ENCODE data around the gene TAF1B.

TAF1B gene

DNA sequence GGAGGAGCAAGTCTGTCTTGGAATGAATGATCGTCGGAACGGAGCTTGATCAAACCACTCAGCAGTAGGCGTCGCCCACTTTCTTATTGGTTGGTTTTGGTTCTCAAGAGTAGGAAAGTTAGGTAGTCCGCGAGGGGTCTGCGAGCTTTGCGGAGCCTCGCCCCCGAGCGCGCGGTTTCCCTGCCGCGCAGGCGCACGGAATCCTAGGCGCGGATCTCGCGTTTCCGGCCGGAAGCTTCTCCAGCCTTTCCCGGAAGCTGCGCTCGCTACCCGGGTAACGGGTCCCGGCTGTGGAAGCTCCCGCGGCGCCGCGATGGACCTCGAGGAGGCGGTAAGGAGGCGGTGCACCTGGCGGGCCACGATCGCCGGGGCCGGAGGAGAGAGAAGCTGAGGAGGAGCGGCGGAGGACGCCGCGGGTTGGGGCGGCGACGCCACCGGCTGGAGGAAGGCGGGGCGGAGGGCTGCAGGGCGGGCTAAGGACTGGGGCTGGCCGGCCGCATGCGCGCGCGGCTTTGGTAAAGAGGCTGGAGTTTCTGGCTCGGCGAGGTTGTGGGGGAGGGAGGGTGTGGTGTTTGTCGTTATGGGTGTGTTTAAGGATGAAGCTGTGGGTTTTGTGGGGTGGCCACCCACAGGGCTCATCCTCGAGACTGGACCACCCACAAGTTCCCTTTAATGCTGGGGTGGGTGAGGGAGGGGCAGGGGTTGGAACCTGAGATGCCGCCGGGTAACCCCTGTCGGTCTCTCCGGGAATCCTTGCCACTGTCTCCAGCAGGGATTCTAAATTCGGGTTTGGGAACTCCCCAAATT, at the start of gene TAF1B:
TSS of gene TAF1B (plus strand) at position 246 of the 807 bp plus-strand sequence. CDS start at position 314, 68 bp downstream.
- peak; percentile 89 for DNase-seq

DNA sequence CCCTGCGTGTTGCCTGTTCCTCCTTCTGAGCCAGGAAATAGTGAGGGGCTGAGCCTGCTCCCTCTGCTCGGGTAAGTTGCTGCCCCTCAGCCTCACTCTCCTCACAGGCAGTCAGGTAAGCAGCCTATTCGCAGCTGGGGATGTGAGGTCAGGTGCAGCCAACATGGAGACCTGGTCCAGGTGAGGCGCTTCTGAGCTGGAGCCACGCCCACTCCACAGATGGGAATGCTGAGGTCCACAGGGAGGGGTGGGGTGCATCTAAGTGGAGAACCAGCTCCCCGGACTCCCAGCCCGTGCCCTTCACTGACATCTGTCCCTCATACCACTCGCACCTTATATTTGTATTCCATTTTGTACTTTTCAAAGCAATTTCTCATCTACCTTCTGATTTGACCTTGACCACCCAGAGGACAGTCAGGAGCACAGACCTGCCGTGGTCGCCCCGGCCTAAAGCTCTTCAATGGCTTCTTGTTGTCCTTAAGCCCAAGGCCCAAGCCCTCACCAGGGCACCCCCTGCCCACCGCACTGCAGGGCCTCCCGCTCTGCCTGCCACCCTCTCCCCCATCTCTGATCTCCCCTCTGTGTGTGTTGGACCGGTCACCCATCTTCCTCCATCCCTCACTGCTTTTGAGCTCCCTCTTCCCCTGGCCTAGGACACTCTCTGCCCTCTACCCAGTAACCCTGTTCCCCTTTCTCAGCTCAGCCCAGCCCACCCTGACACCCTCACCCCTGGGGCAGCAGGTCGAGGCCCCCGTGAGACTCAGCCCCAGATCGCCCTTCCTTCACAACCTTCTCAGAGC, 49.2 kb upstream of the TAF1B start:
- no peak for DNase-seq

DNA sequence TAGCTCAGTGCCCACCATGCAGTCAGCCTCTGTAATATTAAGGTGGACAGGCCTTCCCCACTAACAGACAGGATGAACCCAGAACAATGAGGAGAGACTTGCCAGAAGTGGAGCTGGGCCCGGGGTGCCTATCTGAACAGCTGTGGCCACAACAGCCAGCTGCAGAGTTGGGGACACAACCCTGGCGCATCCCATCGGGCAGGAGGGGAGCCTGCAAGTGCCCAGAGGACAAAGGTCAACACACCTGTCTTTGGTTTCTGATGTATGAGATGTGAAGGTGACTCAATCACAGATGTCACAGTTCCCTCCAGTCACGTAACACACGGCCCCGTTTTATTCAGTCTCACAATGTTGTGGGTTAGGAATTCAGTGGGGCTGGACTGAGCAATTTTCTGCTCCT, 48.2 kb upstream of the TAF1B start:
- no peak for DNase-seq

DNA sequence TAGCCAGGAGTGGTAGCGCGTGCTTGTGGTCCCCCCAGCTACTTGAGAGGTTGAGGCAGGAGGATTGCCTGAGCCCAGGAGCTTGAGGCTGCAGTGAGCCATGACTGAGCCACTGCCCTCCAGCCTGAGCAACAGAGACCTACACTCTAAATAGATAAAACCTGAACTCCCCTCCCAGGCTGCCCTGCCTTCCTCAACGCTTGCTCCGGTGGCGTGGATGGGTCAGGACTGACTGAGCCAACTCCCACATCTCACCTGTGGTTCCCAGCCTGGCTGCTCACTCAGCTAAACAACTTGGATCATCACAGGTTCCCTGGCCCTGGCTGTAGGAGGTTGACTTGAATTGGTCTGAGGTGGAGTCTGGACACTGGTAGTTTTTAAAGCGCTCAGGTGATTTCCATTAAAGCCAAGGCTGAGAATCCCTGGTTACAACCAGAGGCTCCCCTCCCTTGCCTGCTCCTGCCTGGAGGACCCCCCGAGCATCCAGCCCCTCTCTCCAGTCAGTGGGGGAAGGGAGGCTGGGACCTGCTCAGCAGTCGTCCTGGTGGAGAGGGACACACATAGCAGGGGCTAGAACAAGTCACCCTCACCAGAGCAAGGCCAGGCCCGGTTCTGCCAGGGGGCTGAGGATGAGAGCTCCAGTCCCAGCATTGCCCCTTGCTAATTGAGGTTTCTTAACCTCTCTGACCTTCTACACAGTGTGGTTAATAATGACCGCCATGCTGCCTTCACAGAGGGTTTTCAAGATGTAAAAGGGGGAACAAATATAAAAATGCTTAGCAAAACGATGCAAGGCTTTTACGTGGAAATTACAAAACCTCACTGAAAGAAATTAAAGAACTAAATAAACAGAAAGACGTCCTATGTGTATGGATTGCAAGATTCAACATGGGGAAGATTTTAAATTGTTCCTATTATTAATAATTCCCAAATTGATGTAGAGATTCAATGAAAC, 46.9 kb upstream of the TAF1B start:
- DNase-seq = no peak

DNA sequence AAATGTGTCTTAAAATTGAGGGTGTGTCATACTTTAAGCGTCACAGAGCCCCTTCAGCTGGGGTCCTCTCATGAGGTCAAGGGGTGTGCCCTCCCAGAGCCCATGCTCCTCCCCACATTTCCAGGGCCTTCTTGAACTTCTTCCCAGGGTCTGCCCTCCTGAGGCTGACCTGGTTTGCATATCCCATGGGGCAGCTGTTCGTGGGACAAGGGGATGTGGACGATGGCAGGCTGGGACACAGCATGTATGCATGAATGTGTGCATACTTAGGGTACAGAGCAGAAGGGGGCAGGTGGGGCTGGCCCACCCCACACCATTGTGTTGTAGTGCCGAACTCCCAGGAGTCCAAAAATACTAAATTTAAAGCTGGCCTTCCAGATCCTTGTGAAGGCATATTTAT, 46.2 kb upstream of the TAF1B start:
- DNase-seq = no peak

DNA sequence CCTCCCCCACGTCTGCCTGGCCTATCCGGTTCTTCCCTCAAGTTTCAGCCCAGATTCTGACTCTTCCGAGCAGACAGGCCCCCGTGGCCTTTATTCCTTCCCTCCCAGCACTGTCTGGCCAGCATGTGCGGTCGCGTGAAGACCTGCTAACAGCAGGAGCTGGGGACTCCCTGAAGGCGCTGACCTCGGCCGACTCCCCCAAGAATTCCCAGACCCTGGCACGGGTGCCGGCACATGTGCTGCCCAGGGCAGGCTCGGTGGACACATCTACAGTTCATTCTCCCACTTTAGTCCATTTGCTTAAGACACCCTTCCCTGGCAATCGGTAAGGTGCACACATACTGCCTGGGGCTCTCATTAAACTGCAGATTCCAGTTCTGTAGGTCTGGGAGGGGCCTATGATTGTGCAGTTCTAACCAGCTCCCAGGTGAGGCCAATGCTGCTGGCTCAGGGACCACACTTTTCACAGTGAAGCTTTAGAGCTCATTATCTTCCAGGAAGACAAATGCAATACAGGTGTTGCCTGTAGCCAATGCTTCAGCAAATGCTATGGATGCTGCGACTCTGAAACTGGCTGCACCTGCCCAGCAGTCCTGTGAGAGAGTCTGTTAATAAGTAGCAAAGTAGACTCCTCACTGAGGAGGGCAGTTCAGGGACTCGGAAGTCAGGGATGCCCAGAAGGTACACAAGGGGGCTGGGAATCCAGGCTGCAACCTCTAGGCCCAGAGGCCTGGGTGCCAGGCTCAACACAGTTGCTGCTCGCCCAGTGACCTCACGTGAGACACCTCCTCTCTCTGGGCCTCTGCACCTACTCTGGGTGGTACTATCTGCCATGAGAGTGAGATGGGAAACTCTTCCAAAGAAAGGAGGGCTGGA, 45.4 kb upstream of the TAF1B start:
- no peak for DNase-seq

DNA sequence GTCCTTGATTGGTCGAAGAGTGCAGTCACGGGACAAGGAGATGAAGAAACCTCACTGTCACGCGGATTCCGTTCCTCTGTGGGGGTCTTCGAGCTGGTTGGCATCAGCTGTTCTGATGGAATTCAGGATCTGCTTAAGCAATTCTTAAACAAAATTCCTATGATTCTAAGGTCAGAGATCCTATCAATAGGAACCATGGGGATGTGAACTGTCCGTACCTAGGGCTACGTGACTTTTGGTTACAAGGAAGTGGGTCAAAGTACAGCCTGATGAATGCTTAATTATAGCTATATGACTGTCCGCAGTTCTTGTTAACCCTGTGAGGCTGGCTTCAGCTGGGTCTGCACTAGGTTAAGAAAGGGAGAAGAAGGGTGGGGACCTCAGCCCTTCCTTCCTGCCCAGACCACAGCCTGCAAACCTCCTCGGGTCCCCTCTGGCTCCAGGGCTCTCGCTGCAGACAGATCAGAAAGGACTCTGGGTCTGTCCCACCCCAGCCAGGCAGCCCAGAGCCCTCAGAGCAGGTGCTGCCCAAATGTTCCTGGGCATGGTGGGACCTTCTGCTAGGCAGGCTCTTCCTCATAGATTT, 44.2 kb upstream of the TAF1B start:
- DNase-seq = peak; percentile 23

DNA sequence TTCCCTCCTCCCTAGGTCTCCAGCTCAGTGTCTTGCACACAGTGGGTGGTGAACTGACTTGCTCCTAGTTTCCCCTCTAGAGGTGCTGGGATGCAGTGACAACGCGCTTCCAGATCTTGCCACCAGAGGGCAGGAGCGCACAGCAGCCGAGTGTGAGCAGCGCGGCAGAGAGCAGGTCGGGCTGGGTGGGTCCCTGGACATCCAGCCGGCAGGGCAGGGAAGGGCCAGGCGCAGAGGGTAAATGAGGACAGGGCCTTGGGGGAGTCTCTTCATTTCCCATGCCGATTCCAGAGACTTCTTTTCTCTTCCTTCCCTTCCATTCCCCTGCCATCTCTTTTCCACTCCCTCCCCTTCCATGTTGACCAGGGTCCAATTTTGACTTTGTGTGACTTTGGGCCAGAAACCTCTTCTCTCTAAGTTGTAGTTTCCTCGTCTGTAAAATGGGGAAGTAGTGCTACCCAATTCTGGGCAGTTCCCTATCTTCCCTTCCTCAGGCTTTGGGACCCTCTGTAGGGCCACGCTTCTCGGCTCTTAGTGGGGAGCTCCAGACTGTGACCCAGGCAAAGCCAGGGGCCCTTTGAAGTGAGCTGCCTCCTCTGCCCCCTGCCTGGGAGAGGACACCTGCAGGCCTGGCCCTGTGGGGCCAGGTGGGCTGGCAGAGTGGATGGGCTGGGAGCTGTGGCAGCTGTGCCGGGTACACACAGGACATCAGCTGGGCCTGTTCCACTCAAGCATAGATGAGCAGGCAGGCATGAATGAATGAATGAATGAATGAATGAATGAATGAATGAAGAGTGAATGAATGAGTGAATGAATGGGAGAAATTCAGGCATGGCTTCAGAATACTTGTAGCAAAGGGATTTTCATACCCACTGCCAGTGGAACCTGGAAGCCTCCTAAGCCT, 43.3 kb upstream of the TAF1B start:
- peak; percentile 87 for DNase-seq

DNA sequence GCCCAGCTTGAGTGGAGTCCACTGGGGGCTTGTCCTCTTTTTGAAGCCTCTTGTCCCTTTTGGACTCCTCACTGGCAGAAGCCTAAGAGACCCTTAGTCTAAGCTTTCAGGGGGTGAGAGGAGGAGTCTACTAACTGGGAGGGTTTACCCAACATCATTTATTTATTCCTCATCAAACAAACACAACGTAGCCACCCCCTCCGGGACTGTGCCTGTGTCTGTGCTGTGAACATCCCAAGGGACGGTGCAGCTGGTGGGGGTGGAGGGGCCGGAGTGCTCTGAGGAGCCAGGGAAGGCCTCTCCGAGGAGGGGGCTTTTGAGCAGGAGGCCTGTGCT, 42.7 kb upstream of the TAF1B start:
- DNase-seq = no peak

DNA sequence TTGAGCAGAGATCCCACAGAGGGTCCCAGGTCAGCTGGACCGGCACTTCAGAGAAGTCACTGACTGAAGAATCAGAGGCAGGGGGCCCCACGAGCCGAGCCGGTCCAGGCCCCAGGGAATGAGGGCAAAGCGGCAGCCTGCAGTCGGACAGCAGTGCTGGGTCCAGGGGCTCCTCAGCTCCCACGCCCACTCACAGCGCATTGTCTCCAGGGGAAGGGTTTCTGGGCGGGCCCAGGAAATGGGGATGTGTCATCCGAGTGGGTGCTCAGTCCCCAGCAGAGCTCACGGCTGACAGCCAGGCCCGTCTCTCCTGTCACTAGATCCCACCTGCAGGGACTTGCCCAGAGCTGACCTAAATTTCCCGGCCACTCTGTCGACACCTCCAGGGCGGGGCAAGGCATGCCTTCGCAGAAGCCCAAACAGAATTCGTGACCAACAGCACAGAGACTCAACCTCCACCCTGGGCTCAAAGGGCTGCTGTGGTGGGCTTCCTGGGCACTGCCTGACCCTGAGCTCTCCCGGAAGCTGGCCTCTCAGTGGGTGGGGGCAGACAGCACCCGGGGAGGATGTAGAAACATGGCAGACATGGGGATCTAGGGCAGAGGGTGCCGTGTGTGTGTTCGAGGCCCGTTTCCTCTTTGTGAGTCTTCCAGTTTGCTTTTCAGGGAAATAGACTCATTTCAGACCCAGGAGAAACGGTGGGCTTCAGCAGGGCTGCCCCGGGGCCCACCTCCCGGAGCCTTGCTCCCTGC, 42.1 kb upstream of the TAF1B start:
- peak; percentile 78 for DNase-seq

DNA sequence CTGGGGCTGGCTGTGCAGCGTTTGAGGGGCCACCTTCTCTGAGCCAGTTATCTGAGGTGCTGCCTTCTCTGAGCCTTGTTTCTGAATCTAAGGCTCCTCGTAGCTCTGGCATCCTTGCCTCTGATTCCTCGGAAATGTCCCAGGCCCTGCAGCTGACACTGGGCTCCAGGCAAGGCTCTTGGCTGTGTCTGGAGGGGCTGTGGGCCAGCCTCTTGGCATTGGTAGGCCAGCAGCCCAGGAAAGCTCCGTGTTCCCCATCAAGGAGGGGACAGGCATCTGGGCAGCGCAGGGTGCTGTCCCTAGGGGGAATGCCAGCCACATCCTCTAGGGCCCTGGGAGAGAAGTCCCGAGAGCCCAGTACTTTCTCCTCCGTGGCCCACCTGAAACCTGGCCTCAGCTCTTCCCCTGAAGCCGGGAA, 40.7 kb upstream of the TAF1B start:
- DNase-seq = no peak

DNA sequence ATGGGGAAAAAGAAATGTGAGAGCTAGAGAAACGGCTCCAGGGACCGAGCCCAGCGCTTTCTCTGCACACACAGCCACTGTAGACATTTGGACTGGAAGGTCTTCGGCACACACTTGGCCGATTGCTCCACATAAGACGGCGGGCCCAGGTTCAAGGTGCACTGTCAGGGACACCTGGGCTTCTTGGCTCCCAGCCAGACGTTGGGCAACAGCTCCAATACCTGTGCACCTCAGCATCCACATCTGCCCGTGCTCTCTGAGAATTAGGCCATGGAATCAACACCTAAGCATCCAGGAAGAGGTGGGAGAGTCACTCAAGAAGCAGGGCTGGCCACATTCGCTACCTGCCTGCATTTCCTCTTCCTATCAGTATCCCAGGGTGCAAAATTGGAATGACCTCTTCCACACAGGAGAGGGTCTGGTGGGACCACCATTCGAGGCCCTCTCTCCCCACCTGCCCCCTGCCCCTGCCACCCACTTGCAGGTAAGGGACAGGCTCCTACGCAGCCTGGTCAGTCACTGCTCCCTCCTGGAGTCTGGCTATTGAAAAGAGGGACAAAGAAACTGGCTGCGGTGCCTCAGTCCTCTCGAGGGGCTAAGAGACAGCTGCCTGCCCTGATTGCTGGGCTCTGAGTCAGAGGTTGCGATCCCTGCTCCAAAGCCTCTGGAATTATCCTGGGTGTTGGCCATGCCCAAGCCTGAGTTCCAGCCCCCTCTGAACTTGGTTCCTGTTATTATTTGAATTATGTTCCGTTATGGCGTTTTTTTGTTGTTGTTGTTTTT, 40.1 kb upstream of the TAF1B start:
- DNase-seq = no peak

DNA sequence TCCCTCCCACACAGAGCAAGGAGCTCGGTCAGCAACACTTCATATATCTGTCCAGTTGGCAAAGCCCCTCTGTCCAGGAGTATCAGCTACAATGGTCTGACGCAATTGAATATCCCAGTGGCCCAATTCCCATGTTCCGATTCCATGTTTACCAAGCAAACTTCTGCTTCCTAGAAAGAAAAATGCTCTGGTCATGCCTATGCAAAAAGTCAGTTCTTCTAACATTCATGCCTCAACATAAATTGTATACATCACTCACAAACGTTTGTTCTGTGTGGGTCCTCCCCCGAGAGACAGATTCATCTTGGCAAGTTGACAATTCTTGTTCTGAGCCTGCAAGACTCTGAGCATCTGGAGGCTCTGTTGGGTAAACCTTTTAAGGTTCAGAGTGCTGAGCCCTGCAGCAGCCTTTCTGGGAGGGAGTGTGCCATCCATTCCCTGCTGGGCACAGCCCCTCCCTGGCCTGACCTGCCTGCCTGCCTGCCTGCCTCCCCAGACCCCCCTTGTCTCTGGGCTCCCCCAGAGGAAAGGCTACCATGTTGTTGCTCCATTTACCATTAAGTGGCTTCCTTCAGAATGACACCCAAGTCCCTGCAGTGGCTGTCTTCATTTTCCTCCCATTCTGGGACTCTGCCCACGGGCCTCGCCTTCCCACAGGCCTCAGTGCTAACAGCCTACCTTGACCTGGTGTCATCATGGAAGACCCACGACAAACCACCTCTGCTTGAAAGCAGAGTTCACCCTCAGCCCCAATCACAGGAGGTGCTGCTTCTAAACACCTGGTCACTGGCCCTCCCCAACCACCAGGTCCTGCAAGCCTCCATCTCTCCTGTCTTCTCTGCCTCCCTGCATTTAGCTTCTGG, 37.6 kb upstream of the TAF1B start:
- no peak for DNase-seq

DNA sequence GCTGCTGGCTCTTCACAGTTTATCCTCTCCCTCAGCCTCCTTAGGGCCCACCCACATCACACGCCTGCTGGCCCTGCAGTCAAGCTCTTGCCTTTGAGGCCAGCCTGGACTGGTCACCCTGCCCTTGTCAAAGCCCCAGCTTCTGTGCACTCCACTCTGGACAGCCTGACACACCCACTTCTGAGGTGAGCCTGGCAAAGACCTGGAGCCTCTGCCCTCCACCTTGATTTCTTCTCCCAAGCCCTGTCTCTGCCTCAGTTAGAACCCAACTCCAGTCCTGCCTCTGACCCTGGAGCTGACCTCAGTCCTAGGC, 37.0 kb upstream of the TAF1B start:
- DNase-seq = no peak

DNA sequence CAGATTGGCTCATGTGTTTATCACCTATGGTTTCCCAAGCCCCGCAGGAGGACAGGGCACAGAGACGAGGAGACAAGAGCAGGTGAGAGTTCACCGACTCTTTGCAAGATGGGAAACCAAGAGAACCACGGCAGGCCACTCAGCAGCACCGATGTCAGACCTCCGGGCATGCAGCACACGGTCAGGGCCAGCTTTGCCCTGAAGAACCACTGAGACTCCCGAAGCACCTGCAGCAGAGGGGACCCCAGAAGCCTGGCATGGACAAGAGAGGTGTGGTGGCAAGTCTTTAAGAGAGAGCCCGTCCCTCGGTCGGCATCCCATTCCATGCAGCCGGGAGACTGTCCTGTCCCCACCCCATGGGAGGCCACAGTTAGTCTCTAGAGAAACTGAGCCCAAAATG, 36.6 kb upstream of the TAF1B start:
- DNase-seq = no peak

DNA sequence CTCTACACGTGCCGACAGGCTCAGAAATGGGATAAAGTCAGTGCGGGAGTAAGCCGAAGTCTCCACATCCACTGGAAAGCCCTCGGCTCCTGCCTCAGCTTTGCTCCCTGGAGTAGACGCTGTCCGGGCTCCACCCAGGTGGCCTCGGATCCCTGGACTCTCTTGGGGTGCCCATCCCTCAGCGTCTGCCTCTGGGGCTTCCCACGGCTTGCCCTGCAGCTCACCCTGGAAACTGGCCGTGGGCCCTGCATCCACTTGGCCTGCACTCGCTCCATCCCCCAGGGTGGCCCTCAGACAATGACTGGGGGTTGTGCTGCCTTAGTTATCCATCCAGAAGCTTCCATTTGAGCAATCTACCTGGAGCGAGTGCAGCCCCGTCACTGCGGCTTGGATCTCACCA, 36.2 kb upstream of the TAF1B start:
- DNase-seq = no peak

DNA sequence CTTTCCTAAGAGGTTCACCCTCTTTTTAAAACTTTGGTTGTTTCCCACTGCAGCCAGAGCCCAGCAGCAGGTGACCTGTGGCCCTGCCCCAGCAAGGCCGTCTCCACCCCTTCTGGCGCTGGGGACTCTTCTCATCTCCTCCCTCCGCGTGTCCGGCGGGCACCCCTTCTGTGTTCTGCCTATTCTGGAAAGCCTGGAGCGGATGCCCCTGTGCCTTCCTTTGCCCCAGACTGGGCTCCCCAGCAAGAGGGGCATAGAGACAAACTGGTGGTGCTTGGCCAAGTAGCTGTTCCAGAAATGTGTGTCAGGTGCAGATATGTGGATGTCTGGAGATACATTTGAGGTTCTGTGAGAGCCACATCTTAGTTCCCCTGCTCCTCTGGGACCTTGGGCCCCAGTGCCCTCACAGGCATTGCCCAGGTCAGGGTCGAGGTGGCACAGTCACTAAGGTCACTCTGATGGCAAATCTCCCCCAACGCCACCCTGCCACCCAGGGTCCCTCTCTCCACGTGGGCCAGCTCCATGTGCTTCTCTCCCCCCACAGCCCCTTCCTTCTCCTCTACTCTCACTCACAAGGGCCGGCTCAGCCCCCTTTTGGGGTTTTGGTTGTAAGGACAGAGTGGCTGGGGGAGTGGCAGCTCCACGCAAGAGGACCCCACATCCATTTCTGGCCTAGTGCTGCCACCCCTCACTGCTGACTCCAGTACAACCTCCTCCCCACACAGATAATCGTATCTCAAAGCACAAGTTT, 35.5 kb upstream of the TAF1B start:
- DNase-seq = no peak
